GM21447 (cell line): Measurements from ENCODE around the gene ZNF548.
"Not testable (repeated sequence)": the region's sequence is repeated elsewhere in the genome, so short reads cannot be mapped to it uniquely, and the experiment has no call there.

ENCODE experiments used
- ATAC-seq: cut with Tn5 transposase; IDR thresholded peaks from one replicate; pipeline ENCODE4 v1.9.1; 2021; ENCODE audit not compliant: unreplicated experiment

The ZNF548 gene

GRCh38 chr19:57389730-57390598, at the start of gene ZNF548:
Gene ZNF548, plus strand, starts transcription at chr19:57389854. Its CDS starts 246 bp downstream, at chr19:57390100.
- ATAC-seq = peak; percentile 99

GRCh38 chr19:57342582-57342981, 47.1 kb upstream of the ZNF548 start:
- no peak for ATAC-seq

GRCh38 chr19:57348136-57348535, 41.5 kb upstream of the ZNF548 start:
- no peak for ATAC-seq

- ATAC-seq = peak; percentile 91
Observed at GRCh38 chr19:57350877-57351805, 38.5 kb upstream of the ZNF548 start, which contains the start of gene ZNF304. Gene ZNF304, plus strand, starts transcription at chr19:57351271. Its CDS starts 394 bp downstream, at chr19:57351665.

- ATAC-seq = no peak
Observed at GRCh38 chr19:57351867-57352266, 37.8 kb upstream of the ZNF548 start.

GRCh38 chr19:57355916-57356315, 33.7 kb upstream of the ZNF548 start:
- ATAC-seq = no peak

- ATAC-seq = no peak
Observed at GRCh38 chr19:57357406-57357805, 32.2 kb upstream of the ZNF548 start.

GRCh38 chr19:57359300-57359699, 30.4 kb upstream of the ZNF548 start:
- ATAC-seq = no peak

GRCh38 chr19:57362419-57362818, 27.2 kb upstream of the ZNF548 start:
- ATAC-seq = no peak

- ATAC-seq = peak; percentile 93
Observed at GRCh38 chr19:57362997-57363687, 26.5 kb upstream of the ZNF548 start, which contains the start of the genes TRAPPC2B and ZNF547. Gene TRAPPC2B, plus strand, starts transcription at chr19:57363551. Its CDS starts 1,283 bp downstream, at chr19:57364834. Gene ZNF547, plus strand, starts transcription at chr19:57363551. Its CDS starts 5,005 bp downstream, at chr19:57368556.

- ATAC-seq = no peak
Observed at GRCh38 chr19:57363688-57364181, 25.9 kb upstream of the ZNF548 start.

GRCh38 chr19:57366776-57367175, 22.9 kb upstream of the ZNF548 start:
- no peak for ATAC-seq

- no peak for ATAC-seq
Observed at GRCh38 chr19:57374179-57374578, 15.5 kb upstream of the ZNF548 start.

GRCh38 chr19:57374647-57375046, 15.0 kb upstream of the ZNF548 start:
- ATAC-seq = not testable (repeated sequence)

- ATAC-seq = no peak
Observed at GRCh38 chr19:57376151-57376550, 13.5 kb upstream of the ZNF548 start.

GRCh38 chr19:57377498-57378146, 12.0 kb upstream of the ZNF548 start:
- no peak for ATAC-seq

GRCh38 chr19:57380923-57381322, 8.7 kb upstream of the ZNF548 start:
- ATAC-seq = no peak

- ATAC-seq = no peak
Observed at GRCh38 chr19:57382806-57383488, 6.7 kb upstream of the ZNF548 start.

- no peak for ATAC-seq
Observed at GRCh38 chr19:57389194-57389729, 392 bp upstream of the ZNF548 start.
